ENCODE measurements around the gene FAM135A. TPM values are rescaled to one million over a fixed set of nuclear protein-coding genes. Genes with fewer than 3 reads are reported as not detected.

FAM135A gene
- total and polyA plus RNA-seq, 9 of the 15 experiments (the other 6 are each of a cell fraction or from before 2014, with no cell fraction given) = 7.4 to 32.9 (median 19.2) TPM

DNA sequence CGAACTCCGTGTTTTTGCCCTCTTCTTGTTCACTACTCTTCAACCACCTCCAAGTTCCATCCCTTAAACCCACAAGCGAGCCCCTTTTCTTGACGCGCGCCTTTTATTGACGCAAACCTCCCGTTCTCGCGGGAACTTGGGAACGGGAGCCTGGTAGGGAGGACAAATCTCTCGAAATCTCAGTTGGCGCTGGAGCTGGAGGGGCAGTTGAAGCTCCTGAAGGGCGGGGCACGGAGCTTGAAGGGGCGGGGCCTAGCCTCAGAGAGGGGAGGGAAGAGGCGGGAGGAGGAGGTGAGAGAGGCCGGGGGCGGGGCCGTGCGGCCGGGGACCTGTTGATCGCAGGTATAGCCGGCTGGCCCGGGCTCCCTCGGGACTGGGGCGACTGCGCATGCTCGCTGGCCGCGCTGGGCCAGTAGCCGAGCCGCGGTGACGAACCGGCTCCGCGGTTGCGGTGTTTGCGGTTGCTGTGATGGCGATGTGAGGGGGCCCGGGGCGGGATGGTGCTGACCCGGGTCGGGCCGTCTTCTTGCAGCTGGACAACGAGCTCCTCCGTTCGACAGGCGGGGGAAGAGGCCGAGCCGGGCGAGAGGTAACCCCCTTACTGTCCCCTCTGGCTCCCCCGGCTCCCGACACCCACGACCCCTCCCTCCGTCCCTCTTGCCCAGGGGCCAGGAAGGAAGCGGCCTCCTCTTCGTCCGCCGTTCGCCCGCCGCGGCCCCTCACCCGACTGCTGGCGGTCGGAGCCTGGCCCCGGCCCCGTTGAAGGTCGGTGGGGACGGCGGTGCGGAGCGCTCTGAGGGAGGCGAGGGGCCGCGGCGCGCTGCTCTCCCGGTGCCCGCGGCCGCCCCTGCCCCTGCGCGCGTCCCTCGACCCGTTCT lies at the start of gene FAM135A (continued):
- TF ChIP-seq KAT7 (CRISPR knock-in tag; IDR thresholded peaks at IDR 0.05; ENCODE audit: borderline replicate concordance) = no peak
- 0 out of 2 replicates have a peak, but pooled peaks have one; percentile 19 for TF ChIP-seq PHTF2 (CRISPR knock-in tag; IDR thresholded peaks at IDR 0.05)
- no peak for TF ChIP-seq ETV6 (IDR thresholded peaks at IDR 0.05; ENCODE audit: borderline replicate concordance in 1 of 2, low read depth in 2 of 2, low read length in 1 of 2)
- no peak for TF ChIP-seq ETV6 (CRISPR knock-in tag; IDR thresholded peaks at IDR 0.05; ENCODE audit: borderline replicate concordance)
- no peak for TF ChIP-seq ZBTB8A (IDR thresholded peaks at IDR 0.05; ENCODE audit: partially characterized antibody)
- TF ChIP-seq ZSCAN29 (IDR thresholded peaks at IDR 0.05) = no peak
- no peak for TF ChIP-seq RBM15 (IDR thresholded peaks at IDR 0.05; ENCODE audit: insufficient read depth, low read length)
- no peak for TF ChIP-seq ZNF780A (CRISPR knock-in tag; IDR thresholded peaks at IDR 0.05)
- TF ChIP-seq ZNF764 (CRISPR knock-in tag; IDR thresholded peaks at IDR 0.05; ENCODE audit: low read depth) = no peak
- TF ChIP-seq, protein P1, sequence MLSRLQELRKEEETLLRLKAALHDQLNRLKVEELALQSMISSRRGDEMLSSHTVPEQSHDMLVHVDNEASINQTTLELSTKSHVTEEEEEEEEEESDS (CRISPR knock-in tag; IDR thresholded peaks at IDR 0.05) = no peak
- TF ChIP-seq, protein P2, sequence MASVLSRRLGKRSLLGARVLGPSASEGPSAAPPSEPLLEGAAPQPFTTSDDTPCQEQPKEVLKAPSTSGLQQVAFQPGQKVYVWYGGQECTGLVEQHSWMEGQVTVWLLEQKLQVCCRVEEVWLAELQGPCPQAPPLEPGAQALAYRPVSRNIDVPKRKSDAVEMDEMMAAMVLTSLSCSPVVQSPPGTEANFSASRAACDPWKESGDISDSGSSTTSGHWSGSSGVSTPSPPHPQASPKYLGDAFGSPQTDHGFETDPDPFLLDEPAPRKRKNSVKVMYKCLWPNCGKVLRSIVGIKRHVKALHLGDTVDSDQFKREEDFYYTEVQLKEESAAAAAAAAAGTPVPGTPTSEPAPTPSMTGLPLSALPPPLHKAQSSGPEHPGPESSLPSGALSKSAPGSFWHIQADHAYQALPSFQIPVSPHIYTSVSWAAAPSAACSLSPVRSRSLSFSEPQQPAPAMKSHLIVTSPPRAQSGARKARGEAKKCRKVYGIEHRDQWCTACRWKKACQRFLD (CRISPR knock-in tag; IDR thresholded peaks at IDR 0.05) = no peak
- TF ChIP-seq, protein P3, sequence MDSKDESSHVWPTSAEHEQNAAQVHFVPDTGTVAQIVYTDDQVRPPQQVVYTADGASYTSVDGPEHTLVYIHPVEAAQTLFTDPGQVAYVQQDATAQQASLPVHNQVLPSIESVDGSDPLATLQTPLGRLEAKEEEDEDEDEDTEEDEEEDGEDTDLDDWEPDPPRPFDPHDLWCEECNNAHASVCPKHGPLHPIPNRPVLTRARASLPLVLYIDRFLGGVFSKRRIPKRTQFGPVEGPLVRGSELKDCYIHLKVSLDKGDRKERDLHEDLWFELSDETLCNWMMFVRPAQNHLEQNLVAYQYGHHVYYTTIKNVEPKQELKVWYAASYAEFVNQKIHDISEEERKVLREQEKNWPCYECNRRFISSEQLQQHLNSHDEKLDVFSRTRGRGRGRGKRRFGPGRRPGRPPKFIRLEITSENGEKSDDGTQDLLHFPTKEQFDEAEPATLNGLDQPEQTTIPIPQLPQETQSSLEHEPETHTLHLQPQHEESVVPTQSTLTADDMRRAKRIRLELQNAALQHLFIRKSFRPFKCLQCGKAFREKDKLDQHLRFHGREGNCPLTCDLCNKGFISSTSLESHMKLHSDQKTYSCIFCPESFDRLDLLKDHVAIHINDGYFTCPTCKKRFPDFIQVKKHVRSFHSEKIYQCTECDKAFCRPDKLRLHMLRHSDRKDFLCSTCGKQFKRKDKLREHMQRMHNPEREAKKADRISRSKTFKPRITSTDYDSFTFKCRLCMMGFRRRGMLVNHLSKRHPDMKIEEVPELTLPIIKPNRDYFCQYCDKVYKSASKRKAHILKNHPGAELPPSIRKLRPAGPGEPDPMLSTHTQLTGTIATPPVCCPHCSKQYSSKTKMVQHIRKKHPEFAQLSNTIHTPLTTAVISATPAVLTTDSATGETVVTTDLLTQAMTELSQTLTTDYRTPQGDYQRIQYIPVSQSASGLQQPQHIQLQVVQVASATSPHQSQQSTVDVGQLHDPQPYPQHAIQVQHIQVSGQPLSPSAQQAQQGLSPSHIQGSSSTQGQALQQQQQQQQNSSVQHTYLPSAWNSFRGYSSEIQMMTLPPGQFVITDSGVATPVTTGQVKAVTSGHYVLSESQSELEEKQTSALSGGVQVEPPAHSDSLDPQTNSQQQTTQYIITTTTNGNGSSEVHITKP (IDR thresholded peaks at IDR 0.05; ENCODE audit: partially characterized antibody) = no peak
- TF ChIP-seq, protein P4, sequence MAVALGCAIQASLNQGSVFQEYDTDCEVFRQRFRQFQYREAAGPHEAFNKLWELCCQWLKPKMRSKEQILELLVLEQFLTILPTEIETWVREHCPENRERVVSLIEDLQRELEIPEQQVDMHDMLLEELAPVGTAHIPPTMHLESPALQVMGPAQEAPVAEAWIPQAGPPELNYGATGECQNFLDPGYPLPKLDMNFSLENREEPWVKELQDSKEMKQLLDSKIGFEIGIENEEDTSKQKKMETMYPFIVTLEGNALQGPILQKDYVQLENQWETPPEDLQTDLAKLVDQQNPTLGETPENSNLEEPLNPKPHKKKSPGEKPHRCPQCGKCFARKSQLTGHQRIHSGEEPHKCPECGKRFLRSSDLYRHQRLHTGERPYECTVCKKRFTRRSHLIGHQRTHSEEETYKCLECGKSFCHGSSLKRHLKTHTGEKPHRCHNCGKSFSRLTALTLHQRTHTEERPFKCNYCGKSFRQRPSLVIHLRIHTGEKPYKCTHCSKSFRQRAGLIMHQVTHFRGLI (CRISPR knock-in tag; IDR thresholded peaks at IDR 0.05) = no peak
- peak; percentile 98 for TF ChIP-seq POLR2A (conservative IDR thresholded peaks at IDR 0.05)
- TF ChIP-seq SREBF1 (IDR thresholded peaks at IDR 0.05; ENCODE audit: borderline replicate concordance, low read depth, low read length) = no peak
- no peak for TF ChIP-seq NR2C1 (IDR thresholded peaks at IDR 0.05)
- no peak for TF ChIP-seq NR2C1 (tag; IDR thresholded peaks at IDR 0.05)
- TF ChIP-seq NCOA1 (IDR thresholded peaks at IDR 0.05; ENCODE audit: low read depth) = no peak
- TF ChIP-seq, protein P5, sequence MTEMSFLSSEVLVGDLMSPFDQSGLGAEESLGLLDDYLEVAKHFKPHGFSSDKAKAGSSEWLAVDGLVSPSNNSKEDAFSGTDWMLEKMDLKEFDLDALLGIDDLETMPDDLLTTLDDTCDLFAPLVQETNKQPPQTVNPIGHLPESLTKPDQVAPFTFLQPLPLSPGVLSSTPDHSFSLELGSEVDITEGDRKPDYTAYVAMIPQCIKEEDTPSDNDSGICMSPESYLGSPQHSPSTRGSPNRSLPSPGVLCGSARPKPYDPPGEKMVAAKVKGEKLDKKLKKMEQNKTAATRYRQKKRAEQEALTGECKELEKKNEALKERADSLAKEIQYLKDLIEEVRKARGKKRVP (CRISPR knock-in tag; IDR thresholded peaks at IDR 0.05) = no peak
- no peak for TF ChIP-seq MEIS2 (IDR thresholded peaks at IDR 0.05; ENCODE audit: partially characterized antibody)
- peak; percentile 10; the same call in 1 of the 2 replicates for TF ChIP-seq RB1 (IDR thresholded peaks at IDR 0.05; ENCODE audit: low read depth)
- TF ChIP-seq BRD4 (IDR thresholded peaks at IDR 0.05) = no peak
